Small intestine (tissue), 16 donors: ENCODE data around the gene MLN. TPM values are rescaled to one million over a fixed set of nuclear protein-coding genes. Genes with fewer than 3 reads are reported as not detected.

ENCODE experiments used
- DNase-seq, 2 donors: peaks; one replicate each; pipeline versions ENCODE4 v3.0.0 to v3.0.0-alpha.2; 2013
- FAIRE-seq: peaks from 2 replicates; lab custom pipeline; 2012; peaks lifted over from hg19 to GRCh38; lab: Jason Lieb, UNC
- H3K27ac ChIP-seq, 3 donors: one replicate each; pipeline ENCODE4 v1.5.1; 2013; ENCODE audit warnings: low read length in 2 of 3, mild to moderate bottlenecking in 2 of 3, control low read depth in 1 of 3, inconsistent platforms in 1 of 3, low read depth in 1 of 3, moderate library complexity in 1 of 3
- H3K27me3 ChIP-seq, 3 donors: one replicate each; pipeline ENCODE4 v1.6.1; 2013; ENCODE audit warnings: low read length in 3 of 3, inconsistent platforms in 1 of 3; ENCODE audit not compliant: control insufficient read depth in 3 of 3, insufficient read depth in 3 of 3
- H3K36me3 ChIP-seq, 3 donors: one replicate each; pipeline ENCODE4 v1.6.1; 2013; ENCODE audit warnings: low read length in 3 of 3, inconsistent platforms in 1 of 3, low read depth in 1 of 3, mild to moderate bottlenecking in 1 of 3, moderate library complexity in 1 of 3; ENCODE audit not compliant: control insufficient read depth in 3 of 3, insufficient read depth in 2 of 3
- H3K4me1 ChIP-seq, 3 donors: one replicate each; pipeline ENCODE4 v1.6.1; 2013; ENCODE audit warnings: low read length in 2 of 3, inconsistent platforms in 1 of 3, low read depth in 1 of 3, mild to moderate bottlenecking in 1 of 3, moderate library complexity in 1 of 3; ENCODE audit not compliant: control insufficient read depth in 3 of 3, insufficient read depth in 2 of 3
- H3K4me3 ChIP-seq, 3 donors: one replicate each; pipeline ENCODE4 v1.5.1; 2013; ENCODE audit warnings: low read length in 3 of 3, control low read depth in 1 of 3, inconsistent platforms in 1 of 3, low read depth in 1 of 3, mild to moderate bottlenecking in 1 of 3, moderate library complexity in 1 of 3
- H3K9me3 ChIP-seq, 2 donors: one replicate each; pipeline ENCODE4 v1.6.1; 2013; ENCODE audit warnings: low read depth in 1 of 2, low read length in 1 of 2; ENCODE audit not compliant: control insufficient read depth in 2 of 2, insufficient read depth in 1 of 2
- WGBS, 3 donors: extraction: QIAGEN DNeasy Blood & Tissue Kit; methylation state at CpG; one replicate each; pipeline ENCODE4 v1.1.7; 2013; 5-methylcytosine and 5-hydroxymethylcytosine counted together
- long read RNA-seq, 10 donors: transcript quantifications; one replicate each; lab custom pipeline, GENCODE V29; 2026
- polyA plus RNA-seq, 4 donors: library from polyadenylated mRNA; stranded (reverse) in 3 of 4; unstranded in 1 of 4; fragments of 200-250 nt in 3 of 4; fragments of 120-200 nt in 1 of 4; gene quantifications; one replicate each; pipeline versions ENCODE4 v1.2.1 to v1.2.3, GENCODE V29; 2013
- donor health status: healthy with polysubstance abuse.
- donor health status: control.
- donor health status: control.
- donor health status: Bipolar disorder and iron deficiency.
- donor health status: healthy.

The MLN gene
- polyA plus RNA-seq = 100 to 1,000 TPM in 2 of 4 donors, 10 to 100 TPM in 2; 16.4 to 264 (median 112) TPM
- long read RNA-seq, donor 1, transcript MLN-202 (5 exons, 566 nt) = major isoform, 14 of 36 reads
- long read RNA-seq, donor 1, transcript MLN-201 (5 exons, 527 nt) = minor isoform, 12 of 36 reads
- long read RNA-seq, donor 1, partial matches to known transcripts = 9 of 36 reads
- long read RNA-seq, donor 1, other reads (novel, unspliced or antisense) = 0 of 36 reads
- long read RNA-seq, donor 2, transcript MLN-201 (5 exons, 527 nt) = minor isoform, 19 of 83 reads
- long read RNA-seq, donor 2, transcript MLN-202 (5 exons, 566 nt) = major isoform, 55 of 83 reads
- long read RNA-seq, donor 2, partial matches to known transcripts = 8 of 83 reads
- long read RNA-seq, donor 2, other reads (novel, unspliced or antisense) = 0 of 83 reads
- long read RNA-seq, donor 3, transcript MLN-202 (5 exons, 566 nt) = major isoform, 96 of 188 reads
- long read RNA-seq, donor 3, transcript MLN-201 (5 exons, 527 nt) = minor isoform, 42 of 188 reads
- long read RNA-seq, donor 3, partial matches to known transcripts = 48 of 188 reads
- long read RNA-seq, donor 3, other reads (novel, unspliced or antisense) = 0 of 188 reads
- long read RNA-seq, donor 4 = 0 reads
- long read RNA-seq, donor 5, partial matches to known transcripts = 0 of 1 reads
- long read RNA-seq, donor 5, other reads (novel, unspliced or antisense) = 0 of 1 reads
- long read RNA-seq, donor 6, transcript MLN-201 (5 exons, 527 nt) = minor isoform, 21 of 126 reads
- long read RNA-seq, donor 6, transcript MLN-202 (5 exons, 566 nt) = major isoform, 78 of 126 reads
- long read RNA-seq, donor 6, partial matches to known transcripts = 26 of 126 reads
- long read RNA-seq, donor 6, other reads (novel, unspliced or antisense) = 0 of 126 reads
- long read RNA-seq, donor 7 = 0 reads
- long read RNA-seq, donor 8 = 0 reads
- long read RNA-seq, donor 9, transcript MLN-201 (5 exons, 527 nt) = minor isoform, 7 of 24 reads
- long read RNA-seq, donor 9, transcript MLN-202 (5 exons, 566 nt) = major isoform, 17 of 24 reads
- long read RNA-seq, donor 9, partial matches to known transcripts = 0 of 24 reads
- long read RNA-seq, donor 9, other reads (novel, unspliced or antisense) = 0 of 24 reads
- long read RNA-seq, donor 10, transcript MLN-202 (5 exons, 566 nt) = major isoform, 5 of 10 reads
- long read RNA-seq, donor 10, partial matches to known transcripts = 0 of 10 reads
- long read RNA-seq, donor 10, other reads (novel, unspliced or antisense) = 0 of 10 reads

- DNase-seq = no peak
These were observed at the start of gene MLN for GRCh38 chr6:33803571-33804053. MLN (minus strand) TSS chr6:33804003; CDS start chr6:33801163, 2,840 bp downstream.

GRCh38 chr6:33853026-33853425 lies 49.2 kb upstream of the MLN start:
- no peak overlapping the region for H3K4me3 ChIP-seq
- H3K27me3 ChIP-seq = peaks cover 0 to 7% (median 0%) of the 10 kb centered on the region in 3 donors
- DNase-seq = no peak
- FAIRE-seq = no peak
- 84 to 85% (median 84%) methylated on average over 4 of the region's 4 CpGs for WGBS, 3 donors
- H3K36me3 ChIP-seq = no peaks in the 10 kb centered on the region
- H3K27ac ChIP-seq = no peak overlapping the region
- H3K9me3 ChIP-seq = no peaks in the 10 kb centered on the region
- H3K4me1 ChIP-seq = peaks cover 0 to 25% (median 0%) of the 10 kb centered on the region in 3 donors

More at GRCh38 chr6:33803571-33804053, at the start of gene MLN:
- Histone ChIP-seq H3K27me3 (peaks cover 0 to 18% (median 0%) of the 10 kb centered on the region in 3 donors), H3K9me3 (no peaks in the 10 kb centered on the region), H3K36me3 (no peaks in the 10 kb centered on the region), H3K4me3 (no peak within 1 kb of the TSS), H3K27ac (no peak within 1 kb of the TSS), H3K4me1 (peaks cover 0 to 11% (median 0%) of the 10 kb centered on the region in 3 donors)
- no peak for FAIRE-seq
- WGBS, 3 donors = 77 to 80% (median 78%) methylated on average over 14 of the region's 14 CpGs

GRCh38 chr6:33851959-33852358 lies 48.2 kb upstream of the MLN start:
- 4 to 31% (median 25%) methylated on average over 8 of the region's 8 CpGs for WGBS, 3 donors
- H3K9me3 ChIP-seq = no peaks in the 10 kb centered on the region
- H3K4me1 ChIP-seq = peaks cover 0 to 25% (median 0%) of the 10 kb centered on the region in 3 donors
- peaks cover 0 to 7% (median 0%) of the 10 kb centered on the region in 3 donors for H3K27me3 ChIP-seq
- no peaks in the 10 kb centered on the region for H3K36me3 ChIP-seq
- no peak overlapping the region for H3K27ac ChIP-seq
- peak; percentile 14 to 52 for DNase-seq
- no peak overlapping the region for H3K4me3 ChIP-seq
- no peak for FAIRE-seq

- Histone ChIP-seq H3K36me3 (no peaks in the 10 kb centered on the region), H3K4me3 (no peak overlapping the region), H3K9me3 (no peaks in the 10 kb centered on the region), H3K4me1 (peaks cover 0 to 19% (median 0%) of the 10 kb centered on the region in 3 donors), H3K27ac (no peak overlapping the region), H3K27me3 (peaks cover 0 to 7% (median 0%) of the 10 kb centered on the region in 3 donors)
- no peak for FAIRE-seq
- no peak for DNase-seq
- 89 to 92% (median 90%) methylated on average over 10 of the region's 10 CpGs for WGBS, 3 donors
These were observed 47.2 kb upstream of the MLN start for GRCh38 chr6:33850869-33851541.

- Histone ChIP-seq H3K27me3 (peaks cover 0 to 4% (median 0%) of the 10 kb centered on the region in 3 donors), H3K4me3 (no peak overlapping the region), H3K4me1 (peaks cover 0 to 12% (median 0%) of the 10 kb centered on the region in 3 donors), H3K36me3 (no peaks in the 10 kb centered on the region), H3K9me3 (no peaks in the 10 kb centered on the region), H3K27ac (no peak overlapping the region)
- WGBS, 3 donors = 70 to 96% (median 79%) methylated on average over 3 of the region's 3 CpGs
- FAIRE-seq (no peak), DNase-seq (no peak)
These were observed 46.5 kb upstream of the MLN start for GRCh38 chr6:33850296-33850695.

GRCh38 chr6:33849500-33850075 lies 45.8 kb upstream of the MLN start:
- DNase-seq = no peak
- no peak overlapping the region for H3K4me3 ChIP-seq
- no peaks in the 10 kb centered on the region for H3K9me3 ChIP-seq
- 87 to 94% (median 88%) methylated on average over 9 of the region's 9 CpGs for WGBS, 3 donors
- no peak overlapping the region for H3K27ac ChIP-seq
- peaks cover 0 to 4% (median 0%) of the 10 kb centered on the region in 3 donors for H3K27me3 ChIP-seq
- H3K36me3 ChIP-seq = no peaks in the 10 kb centered on the region
- H3K4me1 ChIP-seq = peaks cover 0 to 5% (median 0%) of the 10 kb centered on the region in 3 donors
- FAIRE-seq = no peak

GRCh38 chr6:33848484-33848883 lies 44.7 kb upstream of the MLN start:
- no peaks in the 10 kb centered on the region for H3K4me1 ChIP-seq
- DNase-seq (peak in 1 of 2 donors; percentile 35), FAIRE-seq (no peak)
- no peaks in the 10 kb centered on the region for H3K27me3 ChIP-seq
- no peak overlapping the region for H3K4me3 ChIP-seq
- H3K9me3 ChIP-seq = no peaks in the 10 kb centered on the region
- 43 to 71% (median 52%) methylated on average over 2 to 3 of the region's 3 CpGs for WGBS, 3 donors
- no peaks in the 10 kb centered on the region for H3K36me3 ChIP-seq
- H3K27ac ChIP-seq = no peak overlapping the region
